Retinal pigment epithelial cell (primary cell): ENCODE measurements around the gene SLC16A12.
"Not testable (repeated sequence)": the region's sequence is repeated elsewhere in the genome, so short reads cannot be mapped to it uniquely, and the experiment has no call there.

ENCODE experiments used
- DNase-seq: peaks from one replicate; pipeline ENCODE4 v3.0.0-alpha.2; 2010; ENCODE audit warnings: low read depth
- H3K4me3 ChIP-seq: 2 replicates; pipeline ENCODE4 v1.5.1; 2011; ENCODE audit warnings: mild to moderate bottlenecking, low read length, control low read depth, moderate library complexity
- TF ChIP-seq, protein P1 (sequence below): conservative IDR thresholded peaks from 2 replicates; pipeline ENCODE4 v1.5.1; 2011; ENCODE audit warnings: low read depth, low read length, control low read depth, inconsistent platforms

The SLC16A12 gene

GRCh38 chr10:89532476-89532875 is 2.9 kb downstream of the SLC16A12 start:
- no peak for DNase-seq
- TF ChIP-seq, protein P1, sequence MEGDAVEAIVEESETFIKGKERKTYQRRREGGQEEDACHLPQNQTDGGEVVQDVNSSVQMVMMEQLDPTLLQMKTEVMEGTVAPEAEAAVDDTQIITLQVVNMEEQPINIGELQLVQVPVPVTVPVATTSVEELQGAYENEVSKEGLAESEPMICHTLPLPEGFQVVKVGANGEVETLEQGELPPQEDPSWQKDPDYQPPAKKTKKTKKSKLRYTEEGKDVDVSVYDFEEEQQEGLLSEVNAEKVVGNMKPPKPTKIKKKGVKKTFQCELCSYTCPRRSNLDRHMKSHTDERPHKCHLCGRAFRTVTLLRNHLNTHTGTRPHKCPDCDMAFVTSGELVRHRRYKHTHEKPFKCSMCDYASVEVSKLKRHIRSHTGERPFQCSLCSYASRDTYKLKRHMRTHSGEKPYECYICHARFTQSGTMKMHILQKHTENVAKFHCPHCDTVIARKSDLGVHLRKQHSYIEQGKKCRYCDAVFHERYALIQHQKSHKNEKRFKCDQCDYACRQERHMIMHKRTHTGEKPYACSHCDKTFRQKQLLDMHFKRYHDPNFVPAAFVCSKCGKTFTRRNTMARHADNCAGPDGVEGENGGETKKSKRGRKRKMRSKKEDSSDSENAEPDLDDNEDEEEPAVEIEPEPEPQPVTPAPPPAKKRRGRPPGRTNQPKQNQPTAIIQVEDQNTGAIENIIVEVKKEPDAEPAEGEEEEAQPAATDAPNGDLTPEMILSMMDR = no peak
- no peak overlapping the region for H3K4me3 ChIP-seq

DNA sequence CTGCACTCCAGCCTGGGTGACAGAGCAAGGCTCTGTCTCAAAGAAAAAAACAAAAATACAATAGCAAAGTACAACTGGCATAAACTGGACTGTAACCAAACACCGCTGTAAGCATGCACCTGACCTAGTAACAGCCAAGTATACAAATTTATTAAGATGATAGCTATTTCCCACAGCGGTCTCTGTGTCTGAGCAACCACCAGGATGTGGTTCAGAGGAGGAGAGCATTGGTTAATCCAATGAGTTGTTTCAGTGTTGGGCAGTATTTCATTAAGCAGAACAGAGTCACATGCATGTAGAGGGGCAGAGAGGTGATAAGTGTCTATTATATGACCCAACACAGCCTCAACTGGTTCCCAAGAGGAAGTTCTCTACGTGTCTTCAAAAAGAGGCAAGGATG is 4.0 kb downstream of the SLC16A12 start:
- TF ChIP-seq, protein P1 = no peak
- no peak for DNase-seq
- H3K4me3 ChIP-seq = no peak overlapping the region

DNA sequence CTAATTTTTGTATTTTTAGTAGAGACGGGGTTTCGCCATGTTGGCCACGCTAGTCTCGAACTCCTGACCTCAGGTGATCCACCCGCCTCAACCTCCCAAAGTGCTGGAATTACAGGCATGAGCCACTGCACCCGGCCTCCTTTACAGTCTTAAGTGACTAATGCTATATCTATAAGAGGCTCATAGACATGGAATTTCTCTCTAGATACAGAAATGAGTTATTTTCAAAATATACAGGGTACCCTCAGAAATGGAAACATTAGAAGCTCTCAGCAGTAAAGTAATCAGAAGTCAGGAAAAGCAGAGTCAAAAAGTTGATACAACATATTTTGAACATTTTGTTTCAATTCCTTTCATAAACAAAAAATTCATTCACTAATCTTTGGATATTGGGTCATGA is 5.7 kb downstream of the SLC16A12 start:
- H3K4me3 ChIP-seq, DNase-seq: not testable (repeated sequence)

- H3K4me3 ChIP-seq = no peak overlapping the region
- TF ChIP-seq, protein P1 = no peak
- no peak for DNase-seq
These were observed 9.0 kb downstream of the SLC16A12 start for GRCh38 chr10:89526358-89526757.

DNA sequence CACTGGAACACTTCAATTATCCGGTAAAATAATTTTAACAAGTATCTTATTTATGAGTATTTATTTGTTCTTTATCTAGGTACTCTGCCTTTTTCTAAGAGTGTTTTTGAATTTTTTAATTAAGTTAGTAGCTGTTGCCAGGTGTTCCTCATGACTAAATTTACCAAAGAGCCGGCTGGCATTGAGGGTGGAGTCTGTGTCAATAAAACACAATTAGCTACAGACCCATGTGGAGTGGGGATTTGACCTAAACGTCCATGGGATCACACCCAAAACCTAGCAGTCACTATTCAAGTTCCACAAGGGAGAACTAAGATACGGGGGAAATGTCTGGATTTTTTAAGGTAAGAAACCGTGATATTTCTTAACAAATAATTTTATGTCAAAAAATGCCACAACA is 9.8 kb downstream of the SLC16A12 start:
- no peak for DNase-seq
- TF ChIP-seq, protein P1 = no peak

DNA sequence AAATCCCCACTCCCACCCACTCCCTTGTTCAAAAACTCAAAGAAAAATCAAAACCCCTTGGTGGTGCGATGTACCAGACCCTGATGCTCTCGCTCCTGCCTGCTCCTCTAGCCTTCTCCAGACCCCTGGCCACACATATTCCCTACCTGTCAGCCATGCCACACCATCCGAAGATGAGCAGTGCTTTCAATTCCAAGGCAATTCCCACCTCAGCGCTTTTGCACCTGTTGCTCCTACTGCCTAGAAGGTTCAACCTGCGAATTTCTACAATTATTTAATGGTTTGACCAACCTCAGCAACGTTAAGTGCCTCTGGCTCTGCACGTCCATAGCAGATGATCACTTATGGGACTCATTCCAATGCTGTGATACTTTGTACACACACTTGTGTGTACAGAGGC is 11.1 kb downstream of the SLC16A12 start:
- TF ChIP-seq, protein P1 = no peak
- H3K4me3 ChIP-seq = no peak overlapping the region

More for the DNA sequence above, 9.8 kb downstream of the SLC16A12 start:
- no peak overlapping the region for H3K4me3 ChIP-seq

DNA sequence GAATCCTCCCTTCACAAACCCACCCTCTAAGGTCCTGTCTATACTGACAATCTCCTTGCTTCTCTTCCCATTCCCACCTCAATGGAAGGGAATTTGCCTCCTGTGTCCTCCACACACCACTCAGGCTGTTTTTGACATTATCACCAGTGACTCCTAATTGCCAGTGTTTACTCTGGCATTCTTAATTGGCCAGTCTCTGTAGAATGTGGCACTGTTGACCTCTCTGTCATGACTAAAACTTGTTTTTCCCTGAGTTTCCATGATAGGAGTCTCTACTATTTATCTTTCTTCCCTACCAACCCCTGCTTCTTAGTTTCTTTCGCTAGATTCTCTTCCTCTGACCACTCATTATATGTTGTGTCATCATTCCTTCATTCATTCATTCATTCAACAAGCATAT is 12.1 kb downstream of the SLC16A12 start:
- H3K4me3 ChIP-seq = no peak overlapping the region
- TF ChIP-seq, protein P1 = no peak
- DNase-seq = no peak

More for the DNA sequence above, 11.1 kb downstream of the SLC16A12 start:
- DNase-seq = no peak

DNA sequence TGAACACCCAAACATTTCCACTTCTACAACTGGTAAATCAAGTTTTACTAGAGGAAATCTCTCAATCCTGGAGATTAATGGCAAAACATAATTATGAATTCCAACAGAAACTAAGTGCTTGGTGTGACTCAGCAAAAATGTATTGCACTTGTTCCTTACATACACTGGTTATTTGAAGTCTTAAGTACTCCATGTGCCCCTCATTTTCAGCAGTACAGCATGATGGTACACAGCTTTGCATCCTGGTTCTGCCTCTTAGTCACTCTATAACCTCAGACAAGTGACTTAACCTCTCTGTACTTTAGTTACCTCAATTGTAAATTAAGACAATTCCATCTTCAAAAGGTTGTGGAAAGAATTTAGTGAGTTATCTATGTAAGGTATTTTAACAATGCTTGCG is 12.9 kb downstream of the SLC16A12 start:
- TF ChIP-seq, protein P1 = no peak
- peak; percentile 59 for DNase-seq
- H3K4me3 ChIP-seq = no peak overlapping the region
